Left cardiac atrium (tissue), 4 donors: ENCODE measurements around the gene YWHAE. TPM values are rescaled to one million over a fixed set of nuclear protein-coding genes. Genes with fewer than 3 reads are reported as not detected.
A peak's percentile ranks its signal among the peaks of the same experiment; 100 is the strongest.
"Not testable (repeated sequence)": the region's sequence is repeated elsewhere in the genome, so short reads cannot be mapped to it uniquely, and the experiment has no call there.

ENCODE experiments used
- ATAC-seq, 2 donors: fragments of 200-7000 bp; cut with Tn5 transposase; one replicate each; pipeline ENCODE4 v1.9.1; 2020; ENCODE audit warnings: mild to moderate bottlenecking in 2 of 2, moderate library complexity in 2 of 2
- DNase-seq: peaks from one replicate; pipeline ENCODE4 v3.0.0-alpha.2; 2020
- intact Hi-C, 2 donors: fragments of 100-400 bp; cut with DNase I; formaldehyde crosslinking; loops; one replicate each; pipeline versions ENCODE4 v1.14.1 to v1.15.1; 2022 to 2023
- total RNA-seq, 2 donors: library from RNA; stranded (reverse); fragmentation: NEBNext Ultra II Directional; extraction: Animal tissue kit (Norgen Biotek cat#: 25700); gene quantifications; one replicate each; pipeline ENCODE4 v1.2.1, GENCODE V29; 2021
- donor health status: DM: no; HTN: yes; CAD: no.
- donor health status: DM: no; HTN: yes; CAD: no; lungs with severe emphysema.
- donor health status: DM: yes; HTN: yes; CAD: no.
- donor health status: Dilated cardiomyopathy.

Gene YWHAE
- total RNA-seq, 2 donors from 2014 or later, result 491 to 596 TPM

- DNase-seq (no peak), ATAC-seq (no peak)
- intact Hi-C loops, result loop anchor here in 1 of 2 donors (2.0 kb wide), 1 partner anchor 20 kb away; no protein-coding TSS in a partner anchor
Observed at GRCh38 chr17:1312261-1312870, 87.7 kb downstream of the YWHAE start.

- ATAC-seq, intact Hi-C loops, DNase-seq: not testable (repeated sequence)
Observed at GRCh38 chr17:1307829-1308228, 92.2 kb downstream of the YWHAE start.

- DNase-seq (no peak), ATAC-seq (no peak)
- intact Hi-C loops, result no loop called here
Observed at GRCh38 chr17:1304962-1305563, 95.0 kb downstream of the YWHAE start.

GRCh38 chr17:1304522-1304921, 95.5 kb downstream of the YWHAE start:
- no peak for ATAC-seq
- DNase-seq, result no peak
- intact Hi-C loops, result no loop called here

- DNase-seq, result no peak
- intact Hi-C loops, result no loop called here
- ATAC-seq, result no peak
Observed at GRCh38 chr17:1302761-1303160, 97.3 kb downstream of the YWHAE start.

- peak in 1 of 2 donors; percentile 48 for ATAC-seq
- DNase-seq, result no peak
- intact Hi-C loops, result no loop called here
Observed at GRCh38 chr17:1301546-1301945, 98.5 kb downstream of the YWHAE start.

GRCh38 chr17:1300371-1300905, 99.6 kb downstream of the YWHAE start:
- ATAC-seq, result no peak
- intact Hi-C loops, result no loop called here
- DNase-seq, result no peak

- ATAC-seq (peak in 1 of 2 donors; percentile 15), DNase-seq (no peak)
- intact Hi-C loops, result no loop called here
Observed at GRCh38 chr17:1299552-1300370, 100.3 kb downstream of the YWHAE start.

- intact Hi-C loops, result no loop called here
- no peak for ATAC-seq
- no peak for DNase-seq
Observed at GRCh38 chr17:1298606-1299005, 101.4 kb downstream of the YWHAE start.

Other genes starting within 250 kb of the YWHAE start
- 100 to 1,000 TPM; 118 to 132 TPM for gene ABR, start 220.2 kb downstream of the YWHAE start, total RNA-seq
- not detected for gene BHLHA9, start 129.8 kb downstream of the YWHAE start, total RNA-seq
- 10 to 100 TPM; 22.3 to 22.7 TPM for gene TRARG1, start 120.6 kb downstream of the YWHAE start, total RNA-seq
- 10 to 100 TPM; 37.0 to 44.4 TPM for gene CRK, start 56.0 kb upstream of the YWHAE start, total RNA-seq
- gene MYO1C, start 92.5 kb upstream of the YWHAE start, total RNA-seq, result 100 to 1,000 TPM; 175 to 184 TPM
- 10 to 100 TPM; 29.7 to 30.1 TPM for gene INPP5K, start 116.4 kb upstream of the YWHAE start, total RNA-seq
- gene PITPNA, start 162.6 kb upstream of the YWHAE start, total RNA-seq, result 10 to 100 TPM; 43.9 to 58.3 TPM
- 1 to 10 TPM; 7.4 to 8.2 TPM for gene SLC43A2, start 228.6 kb upstream of the YWHAE start, total RNA-seq
- gene SCARF1, start 245.5 kb upstream of the YWHAE start, total RNA-seq, result 10 to 100 TPM; 10.7 to 17.7 TPM
- gene RILP, start 249.6 kb upstream of the YWHAE start, total RNA-seq, result 10 to 100 TPM; 38.5 to 44.5 TPM